SU-DHL-6 (cell line): Measurements from ENCODE around the gene HOXC11.

Source experiments
- EZH2phosphoT487 ChIP-seq: fragments of 200-600 bp; sonication (generic), shearing (Covaris generic); conservative IDR thresholded peaks from 2 replicates; pipeline ENCODE4 v1.6.1; 2018; ENCODE audit warnings: mild to moderate bottlenecking, antibody characterized with exemption, low read length, moderate library complexity, mixed read lengths
- TF ChIP-seq, protein P1 (sequence below): fragments of 200-600 bp; sonication (generic); IDR thresholded peaks from one replicate; pipeline ENCODE4 v1.5.1; 2017; ENCODE audit warnings: antibody characterized with exemption, mild to moderate bottlenecking, low read length, moderate library complexity; ENCODE audit not compliant: insufficient read depth, poor library complexity, severe bottlenecking

DNA sequence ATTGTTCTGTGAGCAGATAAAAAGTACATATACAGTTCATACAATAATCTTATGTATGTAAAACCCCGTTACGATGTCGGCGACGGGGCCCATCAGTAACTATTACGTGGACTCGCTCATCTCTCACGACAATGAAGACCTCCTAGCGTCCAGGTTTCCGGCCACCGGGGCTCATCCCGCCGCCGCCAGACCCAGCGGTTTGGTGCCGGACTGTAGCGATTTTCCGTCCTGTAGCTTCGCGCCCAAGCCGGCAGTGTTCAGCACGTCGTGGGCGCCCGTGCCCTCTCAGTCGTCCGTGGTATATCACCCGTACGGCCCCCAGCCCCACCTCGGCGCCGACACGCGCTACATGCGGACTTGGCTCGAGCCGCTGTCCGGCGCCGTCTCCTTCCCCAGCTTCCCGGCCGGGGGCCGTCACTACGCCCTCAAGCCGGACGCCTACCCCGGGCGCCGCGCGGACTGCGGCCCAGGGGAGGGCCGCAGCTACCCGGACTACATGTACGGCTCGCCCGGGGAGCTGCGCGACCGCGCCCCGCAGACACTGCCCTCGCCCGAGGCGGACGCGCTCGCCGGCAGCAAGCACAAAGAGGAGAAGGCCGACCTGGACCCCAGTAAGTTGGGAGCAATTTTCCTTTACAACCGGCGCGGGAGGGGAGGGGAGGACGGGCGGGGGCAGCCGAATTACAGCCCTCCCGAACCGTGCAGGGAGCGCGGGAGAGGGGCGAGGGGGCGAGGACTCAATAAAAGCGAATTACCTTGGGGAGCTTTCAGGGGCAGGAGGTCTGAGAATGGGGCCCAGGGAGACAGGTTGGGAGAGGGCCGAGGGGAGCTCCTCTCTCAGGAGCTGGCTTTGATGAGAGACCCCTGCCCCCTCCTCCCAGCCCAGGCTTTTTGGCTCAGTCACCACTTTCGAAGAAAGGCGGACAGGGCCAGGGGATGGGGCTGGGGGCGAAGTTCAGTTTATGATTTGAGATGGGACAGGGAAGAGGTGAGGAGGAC lies 27.5 kb downstream of the HOXC11 start, which contains the start of gene HOXC9:
- no peak for TF ChIP-seq EZH2phosphoT487
- TF ChIP-seq, protein P1, sequence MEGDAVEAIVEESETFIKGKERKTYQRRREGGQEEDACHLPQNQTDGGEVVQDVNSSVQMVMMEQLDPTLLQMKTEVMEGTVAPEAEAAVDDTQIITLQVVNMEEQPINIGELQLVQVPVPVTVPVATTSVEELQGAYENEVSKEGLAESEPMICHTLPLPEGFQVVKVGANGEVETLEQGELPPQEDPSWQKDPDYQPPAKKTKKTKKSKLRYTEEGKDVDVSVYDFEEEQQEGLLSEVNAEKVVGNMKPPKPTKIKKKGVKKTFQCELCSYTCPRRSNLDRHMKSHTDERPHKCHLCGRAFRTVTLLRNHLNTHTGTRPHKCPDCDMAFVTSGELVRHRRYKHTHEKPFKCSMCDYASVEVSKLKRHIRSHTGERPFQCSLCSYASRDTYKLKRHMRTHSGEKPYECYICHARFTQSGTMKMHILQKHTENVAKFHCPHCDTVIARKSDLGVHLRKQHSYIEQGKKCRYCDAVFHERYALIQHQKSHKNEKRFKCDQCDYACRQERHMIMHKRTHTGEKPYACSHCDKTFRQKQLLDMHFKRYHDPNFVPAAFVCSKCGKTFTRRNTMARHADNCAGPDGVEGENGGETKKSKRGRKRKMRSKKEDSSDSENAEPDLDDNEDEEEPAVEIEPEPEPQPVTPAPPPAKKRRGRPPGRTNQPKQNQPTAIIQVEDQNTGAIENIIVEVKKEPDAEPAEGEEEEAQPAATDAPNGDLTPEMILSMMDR = no peak
